Mesendoderm (in vitro differentiated cells): ENCODE data around the gene FGGY.
"Not testable (repeated sequence)": the region's sequence is repeated elsewhere in the genome, so short reads cannot be mapped to it uniquely, and the experiment has no call there.

Source experiments
- DNase-seq: peaks from one replicate; pipeline ENCODE4 v3.0.0; 2013
- H2AK5ac ChIP-seq: 2 replicates; pipeline ENCODE4 v1.6.1; 2013; ENCODE audit warnings: low read length, inconsistent platforms
- H2BK120ac ChIP-seq: 2 replicates; pipeline ENCODE4 v1.6.1; 2013; ENCODE audit warnings: low read depth, mild to moderate bottlenecking, low read length, moderate library complexity, mixed read lengths
- H2BK15ac ChIP-seq: replicated peaks from 2 replicates; pipeline ENCODE4 v1.6.1; 2013; ENCODE audit warnings: low read depth, mild to moderate bottlenecking, moderate library complexity
- H2BK5ac ChIP-seq: 2 replicates; pipeline ENCODE4 v1.6.1; 2013; ENCODE audit warnings: low read length, inconsistent platforms
- H3K18ac ChIP-seq: 2 replicates; pipeline ENCODE4 v1.6.1; 2013; ENCODE audit warnings: mild to moderate bottlenecking, low read length, mixed read lengths
- H3K23ac ChIP-seq: one replicate; pipeline ENCODE4 v1.6.1; 2013; ENCODE audit warnings: low read length
- H3K27ac ChIP-seq: 2 replicates; pipeline ENCODE4 v1.5.1; 2013; ENCODE audit warnings: low read depth, mild to moderate bottlenecking, inconsistent platforms, low read length, moderate library complexity
- H3K27me3 ChIP-seq: 2 replicates; pipeline ENCODE4 v1.6.1; 2013; ENCODE audit warnings: low read length, control low read depth, mild to moderate bottlenecking, inconsistent platforms; ENCODE audit not compliant: insufficient read depth, poor library complexity
- H3K36me3 ChIP-seq: 2 replicates; pipeline ENCODE4 v1.6.1; 2013; ENCODE audit warnings: low read length, inconsistent platforms; ENCODE audit not compliant: control insufficient read depth, insufficient read depth
- H3K4ac ChIP-seq: one replicate; pipeline ENCODE4 v1.6.1; 2013; ENCODE audit warnings: low read depth, mild to moderate bottlenecking, low read length, moderate library complexity
- H3K4me1 ChIP-seq: 2 replicates; pipeline ENCODE4 v1.6.1; 2013; ENCODE audit warnings: low read depth, low read length, inconsistent platforms; ENCODE audit not compliant: control insufficient read depth
- H3K4me2 ChIP-seq: 2 replicates; pipeline ENCODE4 v1.6.1; 2013; ENCODE audit warnings: low read length
- H3K4me3 ChIP-seq: 2 replicates; pipeline ENCODE4 v1.5.1; 2013; ENCODE audit warnings: mild to moderate bottlenecking, low read length
- H3K56ac ChIP-seq: one replicate; pipeline ENCODE4 v1.6.1; 2013; ENCODE audit warnings: low read length
- H3K79me1 ChIP-seq: 2 replicates; pipeline ENCODE4 v1.6.1; 2013; ENCODE audit warnings: low read length, inconsistent platforms
- H3K79me2 ChIP-seq: 2 replicates; pipeline ENCODE4 v1.6.1; 2013; ENCODE audit warnings: mild to moderate bottlenecking, low read length; ENCODE audit not compliant: control insufficient read depth, insufficient read depth
- H3K9ac ChIP-seq: 2 replicates; pipeline ENCODE4 v1.6.1; 2013; ENCODE audit warnings: low read length, inconsistent platforms
- H4K5ac ChIP-seq: one replicate; pipeline ENCODE4 v1.6.1; 2013; ENCODE audit warnings: low read length
- H4K8ac ChIP-seq: one replicate; pipeline ENCODE4 v1.6.1; 2013; ENCODE audit warnings: low read depth, mild to moderate bottlenecking, control low read depth, low read length, moderate library complexity
- WGBS: extraction: QIAGEN DNeasy Blood & Tissue Kit; methylation state at CpG from one replicate; pipeline ENCODE4 v1.1.7; 2013; ENCODE audit warnings: low lambda C conversion rate, missing lambda C conversion rate; ENCODE audit not compliant: insufficient coverage; ENCODE audit errors: extremely low coverage; 5-methylcytosine and 5-hydroxymethylcytosine counted together

Gene FGGY

DNA sequence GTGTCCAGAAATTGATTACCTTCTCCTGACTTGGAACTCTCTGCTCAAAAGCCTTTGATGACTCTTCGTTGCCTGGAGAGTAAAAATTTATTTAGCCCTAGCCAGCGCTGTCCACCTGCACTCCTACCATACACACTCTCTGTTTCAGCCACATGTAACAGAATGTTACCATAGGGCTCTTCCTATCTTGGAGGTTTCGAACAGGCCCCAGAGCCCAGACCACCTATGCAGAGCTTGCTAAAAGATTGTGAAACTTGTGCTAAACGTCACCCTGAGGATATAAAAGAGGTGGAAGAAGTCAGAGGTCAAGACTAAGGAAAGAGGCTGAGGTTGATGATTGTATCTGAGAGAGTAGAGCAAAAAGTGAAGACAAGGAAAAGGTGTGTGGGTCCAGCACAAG is 280.9 kb downstream of the FGGY start:
- Histone ChIP-seq H3K56ac (no peak overlapping the region), H3K4me3 (no peak overlapping the region), H3K18ac (no peak overlapping the region), H2BK15ac (no peak overlapping the region), H3K9ac (no peak overlapping the region), H3K79me1 (no peaks in the 10 kb centered on the region), H3K4me1 (no peaks in the 10 kb centered on the region), H3K27me3 (no peaks in the 10 kb centered on the region), H3K79me2 (no peaks in the 10 kb centered on the region), H4K8ac (no peak overlapping the region), H2BK120ac (no peak overlapping the region), H2AK5ac (no peak overlapping the region), H3K4me2 (no peak overlapping the region), H3K23ac (no peak overlapping the region), H2BK5ac (no peak overlapping the region), H3K4ac (no peak overlapping the region), H3K27ac (no peak overlapping the region), H3K36me3 (no peaks in the 10 kb centered on the region), H4K5ac (no peak overlapping the region)
- no CpG with 5 or more reads among the region's 4 CpGs for WGBS
- no peak for DNase-seq

DNA sequence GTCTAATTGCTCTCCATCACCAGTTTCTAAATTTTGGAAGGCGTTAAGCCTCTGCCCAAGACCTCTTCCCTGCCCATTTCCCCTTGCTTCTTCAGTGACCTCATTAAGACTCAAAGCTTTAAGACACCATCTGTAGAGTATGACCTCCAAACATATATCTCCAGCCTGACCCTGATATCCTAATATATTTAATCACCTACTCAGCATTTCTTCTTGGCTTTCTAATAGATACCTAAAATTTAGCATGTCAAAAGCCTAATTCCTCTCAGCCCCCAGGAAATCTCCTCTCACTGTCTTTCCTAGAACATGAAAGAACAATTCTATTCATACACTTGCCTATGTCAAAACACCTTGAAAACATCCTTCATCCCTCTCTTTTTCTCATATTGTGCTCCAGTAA is 282.3 kb downstream of the FGGY start:
- H3K4me1 ChIP-seq, result no peaks in the 10 kb centered on the region
- H3K36me3 ChIP-seq, result no peaks in the 10 kb centered on the region
- no peak overlapping the region for H4K5ac ChIP-seq
- H2BK5ac ChIP-seq, result no peak overlapping the region
- H3K18ac ChIP-seq, result no peak overlapping the region
- H3K56ac ChIP-seq, result no peak overlapping the region
- DNase-seq, result no peak
- H4K8ac ChIP-seq, result no peak overlapping the region
- H2AK5ac ChIP-seq, result no peak overlapping the region
- H3K79me2 ChIP-seq, result no peaks in the 10 kb centered on the region
- H3K27me3 ChIP-seq, result no peaks in the 10 kb centered on the region
- H2BK120ac ChIP-seq, result no peak overlapping the region
- no peak overlapping the region for H3K4me3 ChIP-seq
- no peak overlapping the region for H3K9ac ChIP-seq
- no peak overlapping the region for H3K23ac ChIP-seq
- no peak overlapping the region for H3K4ac ChIP-seq
- H3K4me2 ChIP-seq, result no peak overlapping the region
- no peak overlapping the region for H2BK15ac ChIP-seq
- no peaks in the 10 kb centered on the region for H3K79me1 ChIP-seq
- no peak overlapping the region for H3K27ac ChIP-seq
- no CpG with 5 or more reads among the region's 1 CpG for WGBS

DNA sequence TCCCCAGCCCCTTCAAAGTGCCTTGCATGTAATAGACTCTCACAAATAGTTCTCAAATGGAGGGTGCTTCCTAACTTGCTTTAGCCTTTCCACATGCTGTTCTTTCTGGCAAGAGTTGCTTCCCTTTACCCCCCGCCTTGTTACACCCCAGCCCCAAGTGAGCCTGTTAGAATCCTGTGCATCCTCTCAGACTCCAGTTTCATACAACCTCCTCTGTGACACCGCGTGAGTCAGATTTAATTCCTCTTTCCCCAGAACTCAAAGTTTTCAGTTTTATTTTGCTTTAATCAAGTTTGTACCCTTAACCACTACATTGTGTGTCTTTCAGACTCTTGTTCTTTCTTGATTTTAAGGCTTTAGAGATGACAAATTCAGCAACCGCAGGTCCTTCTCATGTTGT is 283.4 kb downstream of the FGGY start:
- no peak overlapping the region for H3K9ac ChIP-seq
- no peak for DNase-seq
- no CpG with 5 or more reads among the region's 4 CpGs for WGBS
- H3K56ac ChIP-seq, result no peak overlapping the region
- H2BK5ac ChIP-seq, result no peak overlapping the region
- no peak overlapping the region for H3K4me3 ChIP-seq
- H2BK120ac ChIP-seq, result no peak overlapping the region
- no peaks in the 10 kb centered on the region for H3K4me1 ChIP-seq
- no peak overlapping the region for H3K4me2 ChIP-seq
- H3K79me1 ChIP-seq, result no peaks in the 10 kb centered on the region
- H2AK5ac ChIP-seq, result no peak overlapping the region
- H4K8ac ChIP-seq, result no peak overlapping the region
- H4K5ac ChIP-seq, result no peak overlapping the region
- H3K4ac ChIP-seq, result no peak overlapping the region
- H3K27me3 ChIP-seq, result no peaks in the 10 kb centered on the region
- H3K18ac ChIP-seq, result no peak overlapping the region
- no peaks in the 10 kb centered on the region for H3K79me2 ChIP-seq
- no peak overlapping the region for H3K23ac ChIP-seq
- H3K27ac ChIP-seq, result no peak overlapping the region
- H2BK15ac ChIP-seq, result no peak overlapping the region
- H3K36me3 ChIP-seq, result no peaks in the 10 kb centered on the region

- H3K4me1 ChIP-seq, H4K8ac ChIP-seq, H3K4ac ChIP-seq, H2BK5ac ChIP-seq, H3K23ac ChIP-seq, H3K79me2 ChIP-seq, DNase-seq, H2BK15ac ChIP-seq, H4K5ac ChIP-seq, H2AK5ac ChIP-seq, H3K9ac ChIP-seq, H3K56ac ChIP-seq, H3K4me3 ChIP-seq, H2BK120ac ChIP-seq, H3K18ac ChIP-seq, H3K27ac ChIP-seq, H3K79me1 ChIP-seq, H3K4me2 ChIP-seq, H3K36me3 ChIP-seq, H3K27me3 ChIP-seq: not testable (repeated sequence)
- WGBS, result no CpG with 5 or more reads among the region's 2 CpGs
Measured at GRCh38 chr1:59592410-59592809, 295.5 kb downstream of the FGGY start.

DNA sequence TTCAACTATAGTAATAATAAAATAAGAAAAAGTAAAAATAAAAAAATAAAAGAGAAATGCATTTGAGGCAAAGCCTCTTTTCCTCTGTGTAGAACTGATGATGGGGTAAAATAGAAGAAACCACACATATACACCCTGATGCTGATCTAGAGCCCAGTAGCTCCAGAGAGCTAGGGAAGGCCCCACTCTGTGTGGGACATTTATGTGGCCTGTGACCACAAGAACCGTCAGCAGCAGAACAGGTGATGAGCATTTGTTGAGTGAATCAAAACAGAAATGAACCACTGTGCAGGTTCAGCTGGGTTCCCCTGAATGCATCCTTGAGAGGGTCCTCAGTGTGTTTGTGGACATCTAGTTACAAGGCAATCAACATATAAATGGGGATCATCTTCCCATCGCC is 296.0 kb downstream of the FGGY start:
- Histone ChIP-seq H3K79me1 (no peaks in the 10 kb centered on the region), H4K5ac (no peak overlapping the region), H2BK5ac (no peak overlapping the region), H2AK5ac (no peak overlapping the region), H3K27ac (no peak overlapping the region), H3K79me2 (no peaks in the 10 kb centered on the region), H3K4ac (no peak overlapping the region), H3K56ac (no peak overlapping the region), H4K8ac (no peak overlapping the region), H2BK15ac (no peak overlapping the region), H3K18ac (no peak overlapping the region), H2BK120ac (no peak overlapping the region), H3K4me3 (no peak overlapping the region), H3K36me3 (no peaks in the 10 kb centered on the region), H3K23ac (no peak overlapping the region), H3K9ac (no peak overlapping the region), H3K4me2 (no peak overlapping the region), H3K27me3 (no peaks in the 10 kb centered on the region), H3K4me1 (no peaks in the 10 kb centered on the region)
- DNase-seq, result no peak
- WGBS, result no CpG with 5 or more reads among the region's 2 CpGs
